GM18867 (cell line): ENCODE measurements around the gene GALNT5.

Experiments used
- ATAC-seq: cut with Tn5 transposase; IDR thresholded peaks from one replicate; pipeline ENCODE4 v1.9.1; 2021; ENCODE audit warnings: mild to moderate bottlenecking, moderate library complexity; ENCODE audit not compliant: unreplicated experiment

GALNT5 gene

DNA sequence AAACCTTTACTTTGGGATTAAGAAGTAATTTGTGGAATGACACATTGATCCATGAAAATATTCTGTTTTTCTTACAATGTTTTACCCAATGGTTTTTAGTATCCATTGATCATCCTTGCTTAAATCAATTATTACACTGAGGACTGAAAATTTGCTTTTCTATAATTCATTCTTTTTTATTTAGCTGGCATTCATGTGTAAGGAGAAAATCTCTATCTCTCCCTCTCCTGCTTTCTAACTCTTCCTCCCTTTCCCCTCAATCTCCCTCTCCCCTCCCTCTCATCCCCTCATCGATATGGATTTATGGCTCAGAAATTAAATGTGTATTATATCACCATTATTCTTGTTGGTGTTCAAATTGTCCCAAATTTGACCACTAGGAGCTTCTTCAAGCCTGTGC is 29.7 kb downstream of the GALNT5 start:
- ATAC-seq: no peak

DNA sequence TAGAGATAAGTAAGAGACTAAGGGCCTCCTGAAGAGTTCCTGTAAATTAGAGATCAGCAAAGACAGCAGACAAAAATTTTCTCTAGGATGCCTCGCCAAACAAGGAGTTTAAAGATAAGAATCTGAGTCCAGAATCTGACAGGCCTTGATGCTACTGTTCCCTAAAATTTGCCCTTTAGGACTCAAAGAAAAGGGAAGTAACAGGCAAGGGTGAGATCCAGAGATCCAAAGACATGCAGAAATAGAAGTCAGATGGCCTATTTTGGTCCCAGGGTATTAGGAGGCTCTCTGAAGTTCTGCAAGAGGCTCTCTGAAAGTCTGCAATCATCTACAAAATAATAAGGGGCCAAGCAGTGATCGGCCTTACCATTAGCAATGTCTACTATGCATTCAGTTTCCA is 33.0 kb downstream of the GALNT5 start:
- ATAC-seq: no peak

DNA sequence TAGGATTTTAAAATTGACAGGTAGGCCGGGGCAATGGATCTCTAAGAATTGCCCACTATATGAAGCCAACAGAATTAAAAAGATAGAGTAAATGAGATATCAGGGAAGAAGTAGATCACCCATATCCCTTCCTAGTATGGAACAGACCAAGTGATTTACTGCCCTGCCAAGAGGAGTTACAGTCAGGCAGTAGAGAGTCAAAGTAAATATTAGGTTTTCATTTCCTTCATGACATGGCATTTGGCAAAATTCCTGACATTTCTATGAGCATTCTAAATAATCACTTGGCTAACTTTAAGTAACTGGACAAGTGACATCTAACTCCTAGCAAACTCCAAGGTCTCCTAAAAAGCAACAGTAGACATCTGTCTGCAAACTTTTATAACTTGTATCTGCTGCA is 33.5 kb downstream of the GALNT5 start:
- no peak for ATAC-seq

DNA sequence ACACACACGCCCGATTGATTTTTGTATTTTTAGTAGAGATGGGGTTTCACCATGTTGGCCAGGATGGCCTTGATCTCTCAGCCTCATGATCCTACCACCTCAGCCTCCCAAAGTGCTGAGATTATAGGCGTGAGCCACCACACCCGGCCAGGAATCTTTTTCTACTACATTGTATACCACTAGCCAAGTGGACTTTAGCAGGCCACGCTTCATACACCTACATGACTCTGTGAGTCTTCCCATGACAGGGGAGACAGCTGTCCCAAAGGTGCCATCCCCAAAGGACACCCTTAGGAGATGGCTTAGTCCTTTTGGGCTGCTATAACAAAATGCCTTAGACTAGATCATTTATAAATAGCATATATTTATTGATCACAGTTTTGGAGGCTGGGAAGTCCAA is 35.3 kb downstream of the GALNT5 start:
- ATAC-seq: no peak

DNA sequence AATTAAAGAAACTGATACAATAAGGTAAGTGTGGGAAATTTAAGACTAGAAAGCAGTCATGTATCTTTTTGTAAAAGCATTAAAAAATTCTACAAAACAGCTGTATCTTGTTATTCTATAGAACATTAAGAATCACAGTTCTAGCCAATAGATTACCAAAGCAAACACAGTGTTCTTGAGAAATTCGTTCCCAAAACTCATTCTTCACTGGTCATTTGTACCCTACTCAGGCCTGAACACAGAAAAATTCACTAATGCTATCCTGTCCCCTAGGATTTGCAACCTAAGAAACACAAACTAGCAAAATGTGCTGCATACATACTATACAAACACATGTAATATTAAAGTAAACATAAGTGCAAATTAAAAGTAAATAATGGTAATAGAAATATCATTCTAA is 39.0 kb downstream of the GALNT5 start:
- ATAC-seq: no peak

DNA sequence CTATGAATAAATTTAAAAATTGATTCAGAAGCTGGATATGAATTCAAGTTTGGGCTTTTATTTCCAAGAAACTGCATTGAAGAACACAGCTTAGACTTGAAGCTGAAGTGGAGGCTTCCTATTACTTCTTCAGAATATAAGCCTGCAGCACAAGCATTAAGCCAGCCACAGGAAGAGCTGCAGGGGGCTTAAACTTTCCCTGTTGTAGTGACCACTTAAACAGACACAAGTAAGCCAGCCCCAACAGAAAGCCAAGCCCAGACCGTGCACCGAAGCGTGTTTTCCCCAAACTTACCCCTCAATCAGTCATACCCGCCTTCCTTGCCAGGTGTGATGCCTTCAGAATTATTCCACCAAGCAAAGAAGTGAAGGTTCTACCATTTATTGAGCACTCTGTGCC is 39.5 kb downstream of the GALNT5 start:
- ATAC-seq: no peak

DNA sequence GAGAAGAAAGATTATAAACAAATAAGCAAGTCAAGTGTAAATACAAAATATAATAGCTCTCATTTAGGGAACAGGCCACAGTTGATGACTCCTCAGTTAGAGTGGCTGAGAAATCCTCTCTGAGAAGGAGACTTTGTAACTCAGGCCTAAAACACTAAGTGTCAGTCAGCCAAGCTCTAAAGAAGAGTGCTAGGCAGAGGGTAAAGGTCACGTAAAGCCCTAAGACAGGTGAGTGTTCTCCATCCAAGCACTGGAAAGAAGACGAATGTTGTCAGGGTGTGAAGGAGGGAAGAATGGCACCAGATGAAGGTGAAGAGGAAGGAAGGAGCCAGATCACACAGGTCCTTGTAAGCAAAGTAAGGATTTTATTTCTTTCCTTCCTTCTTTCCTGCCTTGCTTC is 43.8 kb downstream of the GALNT5 start:
- ATAC-seq: no peak

DNA sequence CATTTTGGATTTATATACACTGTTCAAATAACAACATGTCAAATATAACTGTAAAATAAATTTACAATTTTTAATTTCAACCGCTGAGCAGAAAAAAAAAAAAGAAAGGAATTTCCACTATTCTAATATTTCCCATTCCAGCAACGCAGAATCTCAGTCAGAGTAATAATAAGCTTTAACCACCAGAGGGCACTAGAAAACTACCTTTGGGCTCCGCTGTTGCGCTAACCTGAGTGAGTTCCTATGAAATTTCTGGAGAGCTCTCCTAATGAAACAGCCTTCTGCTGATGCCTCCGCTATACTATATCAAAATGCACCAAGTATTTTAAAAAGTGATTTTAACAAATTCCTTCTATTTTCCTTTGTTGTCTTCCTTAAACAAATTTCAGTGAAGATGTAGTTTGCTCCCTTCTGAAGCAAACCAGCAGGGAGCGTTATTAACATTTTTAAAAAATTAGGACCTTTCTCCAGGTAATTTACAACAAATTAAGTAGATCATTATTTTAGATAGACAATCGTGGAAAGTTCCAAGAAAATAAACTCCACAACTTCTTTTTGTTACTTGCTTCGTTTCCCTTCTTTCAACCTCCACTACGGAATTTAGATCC is 45.1 kb downstream of the GALNT5 start:
- peak; percentile 70 for ATAC-seq

DNA sequence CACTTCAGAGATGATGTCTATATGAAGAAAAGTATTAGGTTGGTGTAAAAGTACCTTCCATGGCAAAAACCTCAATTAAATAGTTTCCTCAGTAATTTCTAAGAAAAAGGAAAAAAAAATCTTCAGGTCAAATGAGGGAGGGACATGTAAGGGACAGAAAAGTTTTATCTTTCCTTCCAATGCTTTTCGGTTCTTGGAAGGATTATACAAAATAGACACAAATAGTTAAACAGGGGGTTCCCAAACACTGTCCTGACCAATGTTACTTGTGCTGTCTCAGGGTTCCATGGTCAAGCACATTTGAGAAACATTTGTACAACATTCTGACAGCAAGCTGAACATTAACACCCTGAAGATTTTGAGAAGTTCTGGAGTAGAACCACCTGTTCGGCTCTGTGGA is 46.1 kb downstream of the GALNT5 start:
- ATAC-seq: no peak

DNA sequence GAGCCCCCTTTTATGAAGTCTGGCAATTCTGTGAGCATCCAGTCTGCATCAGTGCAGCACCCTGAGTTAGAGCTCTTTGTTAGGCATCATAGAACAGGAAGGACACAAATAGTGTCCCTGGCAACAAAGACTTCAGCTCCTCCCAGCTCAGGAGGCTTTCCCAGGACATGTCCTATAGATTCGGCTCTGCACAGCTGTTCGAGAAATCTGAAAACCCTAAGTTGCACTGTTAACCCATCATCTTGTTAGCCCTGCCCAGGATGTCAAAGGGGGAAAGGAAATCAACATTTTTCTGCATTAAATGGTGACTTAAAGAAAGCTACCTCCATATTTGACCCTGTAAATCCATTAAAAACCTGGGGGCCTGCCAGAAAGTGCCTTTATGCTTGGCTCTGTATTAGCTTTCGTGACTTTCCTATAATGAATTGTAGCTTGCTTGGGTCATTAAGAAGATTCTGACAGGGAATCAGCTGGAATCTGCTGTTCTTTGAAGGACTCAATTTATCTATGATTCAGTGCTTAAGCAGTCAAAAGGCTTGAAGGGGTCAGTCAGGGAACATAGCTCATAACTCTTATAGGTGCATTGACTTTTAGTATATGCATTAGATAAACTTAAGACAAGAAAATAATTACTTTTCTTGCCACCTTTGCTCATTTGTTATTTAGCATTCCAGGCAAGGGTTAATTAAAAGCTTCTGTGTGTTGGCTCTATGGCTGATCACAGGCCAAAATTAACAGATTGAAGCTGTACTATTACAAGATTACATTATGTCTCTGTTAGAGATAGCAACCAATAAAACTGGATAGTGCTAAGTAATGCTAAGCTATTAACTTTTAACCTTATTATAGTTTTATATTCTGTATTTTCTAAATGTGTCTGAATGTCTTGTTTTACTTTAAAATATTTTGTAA is 47.6 kb downstream of the GALNT5 start:
- ATAC-seq: no peak

DNA sequence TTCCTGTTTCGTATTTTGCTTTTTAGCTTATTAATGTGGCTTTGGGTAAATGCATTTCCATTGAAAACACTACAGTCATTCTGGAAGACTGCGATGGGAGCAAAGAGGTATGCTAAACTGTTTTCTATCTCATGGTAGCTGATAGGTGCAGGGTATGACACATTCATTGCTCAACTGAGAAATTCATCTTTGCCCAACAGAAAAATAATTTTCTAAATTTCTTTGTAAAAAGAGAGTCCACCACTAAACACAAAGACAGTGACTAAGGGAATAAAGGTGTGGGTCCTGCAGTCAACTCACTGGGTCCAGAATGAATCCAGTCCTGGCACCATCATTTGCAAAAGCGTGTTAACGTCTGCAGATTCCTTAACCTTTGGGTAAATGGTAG is 48.2 kb downstream of the GALNT5 start:
- ATAC-seq: no peak

DNA sequence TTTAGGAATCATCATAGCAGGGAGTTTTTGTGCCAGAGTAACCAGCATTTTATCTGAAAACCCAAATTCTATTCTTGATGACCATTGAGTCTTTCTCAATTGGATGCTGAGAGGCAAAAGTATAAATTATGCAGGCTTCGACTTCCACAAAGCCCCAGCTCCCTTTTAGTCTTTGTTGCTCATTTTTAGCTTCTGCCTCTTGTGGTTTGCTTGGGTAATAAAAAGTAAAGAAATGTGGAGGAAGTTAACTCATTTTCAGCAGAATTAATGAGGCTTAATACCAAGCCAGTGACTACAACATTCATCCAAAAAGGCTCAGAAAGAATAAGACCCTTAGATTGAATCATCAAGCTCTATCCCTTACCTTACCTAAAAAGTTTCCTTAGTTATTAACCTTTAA is 49.5 kb downstream of the GALNT5 start:
- ATAC-seq: no peak

DNA sequence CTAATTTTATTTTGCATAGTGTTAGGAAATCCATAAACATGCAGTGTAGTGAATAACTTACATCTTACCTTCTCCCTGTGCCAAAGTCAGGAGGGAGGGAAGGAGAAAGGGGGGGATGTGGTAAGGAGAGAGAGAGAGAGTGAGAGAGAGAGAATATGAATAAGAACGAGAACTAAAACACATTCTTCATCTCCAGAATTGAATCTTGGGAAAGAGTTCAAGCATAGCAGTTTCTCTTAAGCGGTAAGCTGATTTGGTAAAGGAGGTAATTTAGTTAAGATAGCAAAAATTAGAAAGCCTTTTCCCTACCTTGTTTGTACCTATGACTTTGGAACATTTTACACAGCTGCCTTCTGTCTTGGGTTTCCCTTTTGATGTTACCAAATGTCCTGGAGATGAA is 52.4 kb downstream of the GALNT5 start:
- no peak for ATAC-seq

DNA sequence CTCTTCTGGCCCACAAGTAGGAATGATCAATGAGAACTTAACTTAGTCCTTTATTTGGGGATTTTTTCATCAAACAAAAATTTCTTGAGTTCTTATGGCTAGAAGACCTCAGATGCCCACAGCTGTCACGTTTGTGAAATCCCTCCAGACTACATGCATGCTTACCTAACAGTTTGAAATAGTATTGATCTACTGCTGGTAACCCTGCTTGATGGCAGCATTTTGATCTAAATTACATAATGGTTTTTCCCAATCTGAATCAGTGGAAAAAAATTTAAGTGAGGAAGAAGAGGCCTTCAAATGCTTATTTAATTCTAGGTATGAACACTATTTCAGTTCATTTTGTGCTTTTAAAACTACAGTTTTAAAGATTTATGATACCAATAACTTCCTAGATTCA is 54.2 kb downstream of the GALNT5 start:
- ATAC-seq: no peak

DNA sequence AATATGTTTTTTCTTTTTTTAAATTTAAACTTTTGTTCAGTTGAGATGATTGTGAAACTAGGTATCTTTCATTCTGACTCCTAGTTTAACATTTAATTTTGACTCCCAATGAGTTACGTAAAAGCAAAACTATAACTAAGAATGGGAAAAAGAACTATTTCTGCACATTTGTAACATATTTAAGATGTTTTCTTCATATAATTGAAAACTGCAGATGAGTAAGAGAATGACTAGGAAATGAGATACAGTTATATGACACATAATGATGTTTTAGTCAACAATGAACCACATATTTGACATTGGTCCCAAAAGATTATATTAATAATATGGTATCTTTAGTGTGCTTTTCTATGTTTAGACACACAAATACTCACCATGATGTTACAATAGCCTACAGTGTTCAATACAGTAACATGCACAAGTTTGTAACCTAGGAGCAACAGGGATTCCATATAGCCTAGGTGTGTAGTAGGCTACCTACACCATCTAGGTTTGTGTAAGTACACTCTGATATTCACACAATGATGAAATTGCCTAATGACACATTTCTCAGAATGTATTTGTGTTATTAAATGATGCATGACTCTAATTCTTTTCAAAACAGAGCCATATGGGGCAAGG is 55.5 kb downstream of the GALNT5 start:
- ATAC-seq: peak; percentile 36

DNA sequence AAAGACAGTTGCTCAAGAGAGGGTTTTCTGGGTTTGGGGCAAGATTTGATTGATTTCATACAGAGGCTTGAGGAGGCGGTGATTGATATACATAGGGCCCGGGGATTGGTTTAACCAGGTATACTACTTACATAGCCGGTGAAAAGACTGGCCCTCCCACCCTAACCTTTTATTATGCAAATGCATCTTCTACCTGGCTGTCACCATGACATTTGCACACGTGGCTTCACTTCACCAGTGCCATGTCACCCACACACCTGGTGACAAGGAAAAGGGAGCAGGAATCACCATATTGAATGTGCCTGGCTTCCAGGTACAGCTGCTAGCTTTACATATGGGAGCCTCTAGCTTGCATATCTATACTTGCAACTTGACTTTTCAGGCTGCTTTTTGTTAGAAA is 58.4 kb downstream of the GALNT5 start:
- no peak for ATAC-seq

DNA sequence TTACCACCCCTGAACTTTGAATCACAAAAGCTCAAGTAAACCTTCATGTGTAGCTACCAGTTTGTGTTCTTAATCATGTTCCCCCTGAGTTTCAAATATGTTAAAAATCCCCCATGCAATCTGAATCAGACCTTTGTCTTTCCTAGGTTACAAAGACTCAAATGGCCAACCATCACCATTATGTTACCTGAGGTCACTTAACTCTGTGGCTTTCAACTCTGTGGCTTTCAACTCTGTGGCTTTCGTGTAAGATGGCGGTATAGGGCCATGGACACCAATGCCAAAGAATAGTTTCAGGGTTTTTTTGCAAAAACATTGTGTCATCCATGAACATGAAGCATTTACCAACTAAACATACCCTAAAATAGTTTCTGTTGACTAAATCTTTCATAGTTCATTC is 61.4 kb downstream of the GALNT5 start:
- ATAC-seq: no peak

DNA sequence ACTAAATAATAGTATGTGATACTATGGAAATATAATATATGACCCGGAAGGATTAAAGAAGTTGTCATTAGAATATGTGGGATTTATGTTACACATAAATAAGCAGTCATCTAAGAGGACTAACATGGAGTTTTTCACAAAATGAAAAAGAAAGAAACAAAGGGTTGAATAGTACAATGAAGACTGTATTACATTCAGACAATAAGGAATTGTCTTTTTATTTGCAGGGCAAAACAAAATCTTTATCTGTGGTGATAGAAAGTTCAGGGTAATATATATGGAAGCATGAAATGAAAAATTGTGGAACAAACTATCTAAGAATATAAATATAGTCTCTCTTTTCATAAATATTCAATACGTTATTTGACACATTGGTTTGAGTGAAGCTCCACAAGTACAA is 62.3 kb downstream of the GALNT5 start:
- ATAC-seq: no peak

DNA sequence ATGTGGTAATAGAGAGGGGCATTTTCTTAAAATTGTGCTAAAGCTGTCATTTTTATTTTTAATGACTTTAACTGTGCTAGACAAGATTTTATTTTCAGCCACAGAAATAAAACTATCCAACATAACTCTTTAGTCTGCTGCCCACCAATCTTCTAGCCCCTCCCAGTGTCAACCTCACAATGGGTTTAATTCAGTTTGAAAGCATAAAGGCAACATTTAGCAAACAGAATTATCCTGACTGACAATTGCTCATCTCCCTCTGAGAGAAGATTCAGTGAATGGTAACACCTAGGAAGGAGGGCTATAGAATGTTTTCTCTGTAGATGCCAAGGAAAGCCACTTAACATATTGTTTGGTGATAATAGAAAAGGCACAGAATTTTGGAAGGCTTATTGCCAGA is 62.9 kb downstream of the GALNT5 start:
- ATAC-seq: no peak

DNA sequence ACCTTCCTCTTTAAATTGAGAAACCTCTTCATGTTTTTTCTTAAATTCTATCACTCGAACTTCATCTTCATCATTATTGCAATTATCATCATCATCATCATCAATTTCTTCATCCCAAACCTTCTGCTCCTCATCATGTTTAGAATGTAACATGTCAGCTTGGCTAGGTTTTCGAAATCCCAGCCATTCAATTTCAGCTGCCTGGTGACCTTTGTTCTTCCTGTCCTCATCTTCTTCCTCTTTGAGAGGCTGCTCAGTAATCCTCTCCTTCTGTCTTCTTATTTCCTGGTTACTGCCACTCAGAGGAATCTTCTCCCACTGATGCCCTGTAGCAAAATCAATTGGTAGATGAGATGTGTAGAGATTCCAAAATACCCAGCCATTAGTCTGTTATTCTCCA is 64.0 kb downstream of the GALNT5 start:
- no peak for ATAC-seq

DNA sequence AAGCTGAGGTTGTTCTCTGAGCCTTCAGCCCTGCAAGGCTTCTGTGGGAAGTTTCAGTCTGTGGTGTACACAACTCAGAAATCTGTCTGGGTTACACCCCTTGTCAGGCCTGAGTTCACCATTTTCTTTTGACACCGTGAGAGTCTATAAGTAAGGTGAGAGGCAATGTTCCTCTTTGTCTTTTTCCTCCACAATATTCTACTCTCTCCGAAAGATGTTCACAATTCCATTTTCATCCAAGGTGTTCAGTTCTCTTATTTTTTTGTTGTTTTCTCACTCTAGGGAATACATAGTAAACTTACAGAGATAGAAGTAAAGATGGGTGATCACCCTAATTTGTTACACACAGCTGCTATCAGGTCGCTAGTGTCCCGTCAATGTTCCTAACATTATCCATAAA is 64.9 kb downstream of the GALNT5 start:
- no peak for ATAC-seq

DNA sequence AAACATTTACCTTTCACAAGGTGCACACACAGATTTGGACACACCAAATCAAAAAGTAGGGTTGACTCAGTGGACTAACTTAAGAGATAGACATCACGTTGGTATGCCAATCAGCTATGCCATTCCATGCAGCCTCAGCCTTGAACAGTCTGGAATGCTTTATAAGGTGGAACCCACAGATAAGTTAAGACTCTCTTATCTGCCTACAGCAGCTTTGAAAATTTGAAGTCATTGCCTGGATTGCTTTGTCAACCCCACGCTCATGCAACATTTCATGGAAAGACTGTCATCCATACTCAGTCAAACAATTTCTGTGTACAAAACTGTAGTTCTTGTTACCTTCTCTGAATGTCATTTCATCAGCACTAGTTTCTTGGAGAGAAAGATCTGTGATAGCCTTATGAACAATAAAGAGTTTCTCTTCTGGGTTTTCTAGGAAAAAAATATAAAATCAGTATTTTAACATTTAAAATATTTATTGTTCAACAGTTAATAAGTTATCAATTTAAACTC is 66.9 kb downstream of the GALNT5 start:
- no peak for ATAC-seq
